Osteoblast (primary cell): ENCODE data around the gene LHX5. TPM values are rescaled to one million over a fixed set of nuclear protein-coding genes. Genes with fewer than 3 reads are reported as not detected.

Experiments used
- DNase-seq: peaks from one replicate; pipeline ENCODE4 v3.0.0; 2011; ENCODE audit warnings: low spot score, mixed read lengths; ENCODE audit not compliant: insufficient read length; ENCODE audit errors: missing footprints
- H2AFZ ChIP-seq: 2 replicates; pipeline ENCODE4 v1.6.0; 2011; ENCODE audit warnings: mild to moderate bottlenecking, low read length
- H3K27ac ChIP-seq: 2 replicates; pipeline ENCODE4 v1.5.1; 2011; ENCODE audit warnings: mild to moderate bottlenecking, low read depth, low read length, moderate library complexity
- H3K27me3 ChIP-seq: 2 replicates; pipeline ENCODE4 v1.6.0; 2012; ENCODE audit warnings: mild to moderate bottlenecking, control low read depth, inconsistent platforms, low read length, moderate library complexity; ENCODE audit not compliant: insufficient read depth
- H3K36me3 ChIP-seq: 2 replicates; pipeline ENCODE4 v1.5.1; 2011; ENCODE audit warnings: mild to moderate bottlenecking, low read length, control low read depth, moderate library complexity; ENCODE audit not compliant: insufficient read depth
- H3K4me1 ChIP-seq: 2 replicates; pipeline ENCODE4 v1.5.1; 2011; ENCODE audit warnings: mild to moderate bottlenecking, low read length, control low read depth, moderate library complexity; ENCODE audit not compliant: insufficient read depth
- H3K4me2 ChIP-seq: 2 replicates; pipeline ENCODE4 v1.6.0; 2011; ENCODE audit warnings: mild to moderate bottlenecking, low read length; ENCODE audit not compliant: insufficient read depth
- H3K4me3 ChIP-seq: fragments of 200-600 bp; sonication (generic); 3 replicates; pipeline ENCODE4 v1.5.1; 2012; ENCODE audit warnings: mild to moderate bottlenecking, low read length, inconsistent platforms; ENCODE audit not compliant: insufficient read depth
- H3K79me2 ChIP-seq: 2 replicates; pipeline ENCODE4 v1.6.0; 2012; ENCODE audit warnings: mild to moderate bottlenecking, low read length, control low read depth, inconsistent platforms; ENCODE audit not compliant: insufficient read depth
- H3K9me3 ChIP-seq: 2 replicates; pipeline ENCODE4 v1.5.1; 2011; ENCODE audit warnings: low read depth, low read length, control low read depth
- H4K20me1 ChIP-seq: 2 replicates; pipeline ENCODE4 v1.6.0; 2012; ENCODE audit warnings: mild to moderate bottlenecking, low read length, control low read depth; ENCODE audit not compliant: insufficient read depth
- CTCF ChIP-seq: IDR thresholded peaks from 2 replicates; pipeline ENCODE4 v1.5.1; 2011; ENCODE audit warnings: mild to moderate bottlenecking, low read depth, low read length, moderate library complexity; ENCODE audit errors: extremely low read depth
- total RNA-seq: library from RNA; depleted of rRNA; stranded (reverse); fragments of >200 nt; gene quantifications from 2 replicates; pipeline ENCODE4 v1.2.3, GENCODE V29; 2012

Gene LHX5
- total RNA-seq, 1 donor, result not detected

DNA sequence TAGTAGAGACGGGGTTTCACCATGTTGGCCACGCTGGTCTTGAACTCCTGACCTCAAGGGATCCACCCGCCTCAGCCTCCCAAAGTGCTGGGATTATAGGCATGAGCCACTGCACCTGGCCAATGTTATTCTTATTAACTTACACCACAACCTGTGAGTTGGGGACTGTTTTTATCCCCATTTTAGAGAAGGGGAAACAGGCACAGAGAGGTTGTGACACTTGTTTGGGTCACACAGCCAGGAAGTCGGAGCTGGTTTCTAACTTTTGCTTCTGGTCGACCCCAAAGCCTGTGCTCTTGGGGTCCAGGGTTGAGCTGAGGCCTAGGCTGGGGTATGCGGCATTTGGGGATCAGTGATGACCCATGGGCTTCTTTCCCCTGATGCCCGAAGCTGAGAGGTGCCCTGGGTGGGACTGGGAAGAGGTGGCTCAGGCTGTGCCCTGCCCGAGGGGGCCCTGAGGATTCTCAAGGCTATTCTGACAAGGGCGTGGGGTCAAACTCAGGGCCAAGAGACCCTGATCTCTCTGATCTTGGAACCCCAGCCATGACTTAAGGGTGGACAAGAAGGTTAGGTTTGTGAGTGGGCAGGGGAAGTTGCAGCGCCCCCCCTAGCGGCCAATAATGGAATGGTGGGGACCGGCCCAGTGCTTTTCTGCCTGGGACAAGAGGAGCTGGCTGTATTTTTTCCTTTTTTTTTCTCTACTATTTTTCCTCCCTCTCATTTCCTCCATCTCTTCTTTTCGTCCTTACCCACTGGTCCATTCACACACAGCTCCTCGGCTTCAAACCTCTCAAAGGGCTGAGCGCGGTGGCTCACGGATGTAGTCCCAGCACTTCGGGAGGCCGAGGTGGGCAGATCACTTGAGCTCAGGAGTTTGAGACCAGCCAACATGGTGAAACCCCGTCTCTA lies 46.5 kb downstream of the LHX5 start:
- no peaks in the 10 kb centered on the region for H3K9me3 ChIP-seq
- peak; percentile 89 for TF ChIP-seq CTCF
- H4K20me1 ChIP-seq, result peaks cover 8% of the 10 kb centered on the region
- H3K27ac ChIP-seq, result no peak overlapping the region
- no peak overlapping the region for H3K4me3 ChIP-seq
- DNase-seq, result peak; percentile 82
- H3K4me1 ChIP-seq, result peaks cover 5% of the 10 kb centered on the region
- H2AFZ ChIP-seq, result no peak overlapping the region
- H3K27me3 ChIP-seq, result no peaks in the 10 kb centered on the region
- H3K36me3 ChIP-seq, result no peaks in the 10 kb centered on the region
- no peak overlapping the region for H3K4me2 ChIP-seq
- peaks cover 11% of the 10 kb centered on the region for H3K79me2 ChIP-seq

- Histone ChIP-seq H3K4me3 (no peak overlapping the region), H3K4me1 (peaks cover 5% of the 10 kb centered on the region), H3K27ac (no peak overlapping the region), H3K4me2 (no peak overlapping the region), H3K27me3 (no peaks in the 10 kb centered on the region), H2AFZ (no peak overlapping the region), H4K20me1 (peaks cover 8% of the 10 kb centered on the region), H3K36me3 (no peaks in the 10 kb centered on the region), H3K9me3 (no peaks in the 10 kb centered on the region), H3K79me2 (peaks cover 11% of the 10 kb centered on the region)
- no peak for DNase-seq
- TF ChIP-seq CTCF, result no peak
Measured at GRCh38 chr12:113424456-113424855, 47.2 kb downstream of the LHX5 start.

DNA sequence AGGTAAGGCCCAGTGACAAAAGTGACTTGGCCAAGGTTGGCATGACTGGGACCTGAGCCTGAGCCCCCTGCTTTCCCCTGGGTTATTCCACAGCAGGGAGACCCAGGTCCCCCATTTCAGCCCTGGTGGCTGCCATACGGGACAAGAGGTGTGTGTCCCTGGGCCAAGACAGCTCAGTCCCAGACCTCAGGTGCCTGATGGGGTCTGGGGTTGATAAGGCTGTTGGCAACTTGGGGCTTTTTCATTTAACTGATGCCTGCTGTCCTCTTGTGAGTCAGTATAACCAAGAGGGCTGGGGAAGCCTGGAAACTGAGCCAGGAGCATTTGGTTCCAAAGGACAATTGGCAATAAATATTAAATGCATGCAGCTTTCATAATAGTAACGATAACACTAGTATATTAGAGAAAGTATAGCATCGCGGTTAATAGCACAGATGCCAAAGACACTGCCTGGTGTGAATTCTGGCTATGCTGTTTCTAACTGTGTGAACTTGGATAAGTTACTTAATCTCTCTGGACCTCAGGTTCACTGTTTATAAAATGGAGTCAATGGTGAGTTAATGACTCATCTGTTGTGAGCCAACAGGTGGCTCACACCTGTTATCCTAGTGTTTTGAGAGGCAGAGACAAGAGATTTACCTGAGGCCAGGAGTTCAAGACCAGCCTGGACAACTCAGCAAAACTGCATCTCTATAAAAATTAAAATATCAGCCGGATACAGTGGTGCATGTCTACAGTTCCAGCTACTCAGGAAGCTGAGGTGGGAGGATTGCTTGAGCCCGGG lies 48.6 kb downstream of the LHX5 start:
- Histone ChIP-seq H3K4me2 (peak overlapping the region; percentile 94), H3K4me1 (peaks cover 5% of the 10 kb centered on the region), H3K36me3 (no peaks in the 10 kb centered on the region), H3K9me3 (no peaks in the 10 kb centered on the region), H3K27me3 (no peaks in the 10 kb centered on the region), H3K4me3 (peak overlapping the region; percentile 84), H3K79me2 (peaks cover 11% of the 10 kb centered on the region), H2AFZ (no peak overlapping the region), H3K27ac (peak overlapping the region; percentile 81), H4K20me1 (peaks cover 8% of the 10 kb centered on the region)
- TF ChIP-seq CTCF, result no peak
- DNase-seq, result no peak
